VCaP (cell line): Measurements from ENCODE around the gene SIGMAR1.
A peak's percentile ranks its signal among the peaks of the same experiment; 100 is the strongest.

Experiments used
- H3K27ac ChIP-seq: fragments of 450-650 bp; 2 replicates; pipeline ENCODE4 v1.5.1; 2017
- CTCF ChIP-seq: fragments of 450-650 bp; conservative IDR thresholded peaks from 2 replicates; pipeline ENCODE4 v1.5.1; 2017; ENCODE audit warnings: mild to moderate bottlenecking, moderate library complexity

Gene SIGMAR1

GRCh38 chr9:34588671-34589635, 48.6 kb downstream of the SIGMAR1 start:
- H3K27ac ChIP-seq, result peak overlapping the region; percentile 79; the same call in 1 of the 2 replicates
- no peak for TF ChIP-seq CTCF

- no peak overlapping the region for H3K27ac ChIP-seq
- no peak for TF ChIP-seq CTCF
Observed at GRCh38 chr9:34587271-34587670, 50.3 kb downstream of the SIGMAR1 start.

- H3K27ac ChIP-seq, result no peak overlapping the region
- no peak for TF ChIP-seq CTCF
Observed at GRCh38 chr9:34585946-34586669, 51.5 kb downstream of the SIGMAR1 start.

- no peak overlapping the region for H3K27ac ChIP-seq
- TF ChIP-seq CTCF, result no peak
Observed at GRCh38 chr9:34584970-34585369, 52.6 kb downstream of the SIGMAR1 start.
